RWPE2 (cell line): Measurements from ENCODE around the gene GPC1.
A peak's percentile ranks its signal among the peaks of the same experiment; 100 is the strongest.

ENCODE experiments used
- ATAC-seq: fragments of 200-7000 bp; cut with Tn5 transposase; 3 replicates; pipeline ENCODE4 v1.9.1; 2021; ENCODE audit warnings: low read depth
- DNase-seq: peaks from one replicate; pipeline ENCODE4 v3.0.0-alpha.2; 2020; ENCODE audit warnings: low spot score
- H3K27ac ChIP-seq: fragments of 450-650 bp; 2 replicates; pipeline ENCODE4 v1.5.1; 2017; ENCODE audit warnings: mild to moderate bottlenecking; ENCODE audit not compliant: poor library complexity, severe bottlenecking
- H3K27me3 ChIP-seq: fragments of 250-450 bp; sonication (Bioruptor Pico); 2 replicates; pipeline ENCODE4 v1.5.1; 2021; ENCODE audit warnings: mild to moderate bottlenecking, moderate library complexity; ENCODE audit not compliant: insufficient read depth, poor library complexity, severe bottlenecking
- H3K36me3 ChIP-seq: fragments of 250-450 bp; sonication (Bioruptor Pico); 2 replicates; pipeline ENCODE4 v1.5.1; 2020; ENCODE audit warnings: low read depth, mild to moderate bottlenecking, moderate library complexity
- H3K4me1 ChIP-seq: fragments of 250-450 bp; sonication (Bioruptor Pico); 2 replicates; pipeline ENCODE4 v1.5.1; 2021; ENCODE audit warnings: mild to moderate bottlenecking, moderate library complexity; ENCODE audit not compliant: insufficient read depth, poor library complexity, severe bottlenecking
- H3K4me3 ChIP-seq: fragments of 250-450 bp; sonication (Bioruptor Pico); 2 replicates; pipeline ENCODE4 v1.5.1; 2021; ENCODE audit warnings: mild to moderate bottlenecking, moderate library complexity; ENCODE audit not compliant: severe bottlenecking
- H3K9me3 ChIP-seq: fragments of 250-450 bp; sonication (Bioruptor Pico); 2 replicates; pipeline ENCODE4 v1.5.1; 2021; ENCODE audit warnings: mild to moderate bottlenecking, moderate library complexity; ENCODE audit not compliant: severe bottlenecking
- TF ChIP-seq, protein P1 (sequence below): fragments of 450-650 bp; IDR thresholded peaks from one replicate; pipeline ENCODE4 v1.5.1; 2017; ENCODE audit warnings: mild to moderate bottlenecking, moderate library complexity; ENCODE audit not compliant: poor library complexity, severe bottlenecking

The GPC1 gene

DNA sequence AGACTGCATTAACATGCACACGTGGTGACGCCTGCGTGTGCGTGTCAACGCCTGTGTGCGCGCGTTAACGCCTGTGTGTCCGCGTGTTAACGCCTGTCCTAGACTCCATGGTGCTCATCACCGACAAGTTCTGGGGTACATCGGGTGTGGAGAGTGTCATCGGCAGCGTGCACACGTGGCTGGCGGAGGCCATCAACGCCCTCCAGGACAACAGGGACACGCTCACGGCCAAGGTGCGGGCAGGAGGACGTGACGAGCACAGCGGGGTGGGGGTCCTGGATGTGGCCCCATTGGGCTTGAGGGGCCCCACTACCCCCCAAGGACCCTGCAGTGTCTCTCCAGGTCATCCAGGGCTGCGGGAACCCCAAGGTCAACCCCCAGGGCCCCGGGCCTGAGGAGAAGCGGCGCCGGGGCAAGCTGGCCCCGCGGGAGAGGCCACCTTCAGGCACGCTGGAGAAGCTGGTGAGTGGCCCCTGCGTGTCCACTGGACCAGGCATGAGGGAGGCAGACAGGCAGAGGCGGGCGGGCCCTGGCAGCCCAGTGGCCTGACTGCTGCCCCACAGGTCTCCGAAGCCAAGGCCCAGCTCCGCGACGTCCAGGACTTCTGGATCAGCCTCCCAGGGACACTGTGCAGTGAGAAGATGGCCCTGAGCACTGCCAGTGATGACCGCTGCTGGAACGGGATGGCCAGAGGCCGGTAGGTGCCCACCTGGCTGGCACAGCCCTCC is 29.2 kb downstream of the GPC1 start:
- Histone ChIP-seq H3K4me1 (no peaks in the 10 kb centered on the region), H3K27ac (no peak overlapping the region), H3K9me3 (no peaks in the 10 kb centered on the region), H3K27me3 (no peaks in the 10 kb centered on the region), H3K36me3 (peaks cover 34% of the 10 kb centered on the region), H3K4me3 (no peak overlapping the region)
- no peak for DNase-seq
- no peak for ATAC-seq
- TF ChIP-seq, protein P1, sequence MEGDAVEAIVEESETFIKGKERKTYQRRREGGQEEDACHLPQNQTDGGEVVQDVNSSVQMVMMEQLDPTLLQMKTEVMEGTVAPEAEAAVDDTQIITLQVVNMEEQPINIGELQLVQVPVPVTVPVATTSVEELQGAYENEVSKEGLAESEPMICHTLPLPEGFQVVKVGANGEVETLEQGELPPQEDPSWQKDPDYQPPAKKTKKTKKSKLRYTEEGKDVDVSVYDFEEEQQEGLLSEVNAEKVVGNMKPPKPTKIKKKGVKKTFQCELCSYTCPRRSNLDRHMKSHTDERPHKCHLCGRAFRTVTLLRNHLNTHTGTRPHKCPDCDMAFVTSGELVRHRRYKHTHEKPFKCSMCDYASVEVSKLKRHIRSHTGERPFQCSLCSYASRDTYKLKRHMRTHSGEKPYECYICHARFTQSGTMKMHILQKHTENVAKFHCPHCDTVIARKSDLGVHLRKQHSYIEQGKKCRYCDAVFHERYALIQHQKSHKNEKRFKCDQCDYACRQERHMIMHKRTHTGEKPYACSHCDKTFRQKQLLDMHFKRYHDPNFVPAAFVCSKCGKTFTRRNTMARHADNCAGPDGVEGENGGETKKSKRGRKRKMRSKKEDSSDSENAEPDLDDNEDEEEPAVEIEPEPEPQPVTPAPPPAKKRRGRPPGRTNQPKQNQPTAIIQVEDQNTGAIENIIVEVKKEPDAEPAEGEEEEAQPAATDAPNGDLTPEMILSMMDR = no peak

DNA sequence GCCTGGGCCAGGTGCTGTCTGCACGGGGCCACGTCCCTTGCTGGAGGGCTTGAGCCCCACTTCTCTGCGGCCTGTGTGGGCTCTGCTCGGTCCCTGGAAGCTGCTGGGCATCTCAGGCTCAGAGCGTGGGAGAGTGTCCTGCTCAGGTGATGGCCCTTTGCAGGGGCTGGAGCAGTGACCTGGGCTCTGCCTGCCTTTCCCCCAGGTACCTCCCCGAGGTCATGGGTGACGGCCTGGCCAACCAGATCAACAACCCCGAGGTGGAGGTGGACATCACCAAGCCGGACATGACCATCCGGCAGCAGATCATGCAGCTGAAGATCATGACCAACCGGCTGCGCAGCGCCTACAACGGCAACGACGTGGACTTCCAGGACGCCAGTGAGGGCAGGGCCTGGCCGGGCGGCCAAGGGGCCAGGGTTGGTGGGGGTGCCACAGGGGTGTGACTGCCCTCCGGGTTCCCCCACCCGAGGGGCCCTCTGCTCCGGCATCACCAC is 29.9 kb downstream of the GPC1 start:
- no peak overlapping the region for H3K27ac ChIP-seq
- TF ChIP-seq, protein P1 = no peak
- H3K4me3 ChIP-seq = no peak overlapping the region
- H3K36me3 ChIP-seq = peaks cover 30% of the 10 kb centered on the region
- H3K9me3 ChIP-seq = no peaks in the 10 kb centered on the region
- DNase-seq (peak; percentile 66), ATAC-seq (no peak)
- H3K4me1 ChIP-seq = no peaks in the 10 kb centered on the region
- H3K27me3 ChIP-seq = no peaks in the 10 kb centered on the region

DNA sequence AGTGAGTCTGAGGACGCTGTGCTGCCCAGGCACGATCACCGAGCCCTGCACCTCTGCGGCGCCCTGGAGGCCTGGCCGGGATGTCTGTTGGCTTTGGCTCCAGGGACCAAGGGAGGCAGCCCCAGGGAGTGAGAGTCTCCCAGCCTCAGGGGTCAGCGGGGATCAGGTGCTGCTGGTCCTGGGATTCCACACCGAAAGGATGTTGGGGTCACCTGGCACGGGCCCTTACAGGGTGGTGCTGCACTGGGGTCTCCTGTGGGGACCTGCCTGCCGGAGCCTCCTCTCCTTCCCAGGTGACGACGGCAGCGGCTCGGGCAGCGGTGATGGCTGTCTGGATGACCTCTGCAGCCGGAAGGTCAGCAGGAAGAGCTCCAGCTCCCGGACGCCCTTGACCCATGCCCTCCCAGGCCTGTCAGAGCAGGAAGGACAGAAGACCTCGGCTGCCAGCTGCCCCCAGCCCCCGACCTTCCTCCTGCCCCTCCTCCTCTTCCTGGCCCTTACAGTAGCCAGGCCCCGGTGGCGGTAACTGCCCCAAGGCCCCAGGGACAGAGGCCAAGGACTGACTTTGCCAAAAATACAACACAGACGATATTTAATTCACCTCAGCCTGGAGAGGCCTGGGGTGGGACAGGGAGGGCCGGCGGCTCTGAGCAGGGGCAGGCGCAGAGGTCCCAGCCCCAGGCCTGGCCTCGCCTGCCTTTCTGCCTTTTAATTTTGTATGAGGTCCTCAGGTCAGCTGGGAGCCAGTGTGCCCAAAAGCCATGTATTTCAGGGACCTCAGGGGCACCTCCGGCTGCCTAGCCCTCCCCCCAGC is 30.5 kb downstream of the GPC1 start:
- Histone ChIP-seq H3K9me3 (no peaks in the 10 kb centered on the region), H3K27me3 (no peaks in the 10 kb centered on the region), H3K4me3 (no peak overlapping the region), H3K36me3 (peaks cover 28% of the 10 kb centered on the region), H3K27ac (no peak overlapping the region), H3K4me1 (no peaks in the 10 kb centered on the region)
- DNase-seq (no peak), ATAC-seq (no peak)
- TF ChIP-seq, protein P1 = no peak

- no peak overlapping the region for H3K27ac ChIP-seq
Measured at GRCh38 chr2:240466579-240467148, 31.2 kb downstream of the GPC1 start.

More at GRCh38 chr2:240466579-240467148, 31.2 kb downstream of the GPC1 start:
- H3K9me3 ChIP-seq = no peaks in the 10 kb centered on the region
- ATAC-seq (no peak), DNase-seq (peak; percentile 56)
- H3K4me3 ChIP-seq = no peak overlapping the region
- H3K4me1 ChIP-seq = no peaks in the 10 kb centered on the region
- no peaks in the 10 kb centered on the region for H3K27me3 ChIP-seq
- TF ChIP-seq, protein P1 = no peak
- H3K36me3 ChIP-seq = peaks cover 24% of the 10 kb centered on the region
